GM23338 (cell line): ENCODE data around the gene THRA. TPM values are rescaled to one million over a fixed set of nuclear protein-coding genes. Genes with fewer than 3 reads are reported as not detected.

ENCODE experiments used
- ATAC-seq: fragments of 200-7000 bp; cut with Tn5 transposase; 3 replicates; pipeline ENCODE4 v1.9.1; 2020
- DNase-seq: peaks from one replicate; pipeline ENCODE4 v3.0.0-alpha.2; 2015; ENCODE audit warnings: low spot score
- H2AFZ ChIP-seq: fragments of 200-600 bp; sonication (generic); 2 replicates; pipeline ENCODE4 v1.8.0; 2016; ENCODE audit warnings: antibody characterized with exemption, mild to moderate bottlenecking, moderate library complexity
- H3F3A ChIP-seq: fragments of 200-600 bp; sonication (generic); replicated peaks from 2 replicates; pipeline ENCODE4 v1.8.0; 2017; ENCODE audit warnings: antibody characterized with exemption, mixed run types, low read depth
- H3K27ac ChIP-seq: fragments of 200-600 bp; sonication (generic); 2 replicates; pipeline ENCODE4 v1.6.1; 2016; ENCODE audit warnings: low read depth
- H3K27me3 ChIP-seq: fragments of 200-600 bp; sonication (generic); 2 replicates; pipeline ENCODE4 v1.8.0; 2016; ENCODE audit warnings: mild to moderate bottlenecking, mixed run types, moderate library complexity; ENCODE audit not compliant: insufficient read depth
- H3K36me3 ChIP-seq: fragments of 200-600 bp; sonication (generic); 2 replicates; pipeline ENCODE4 v1.8.0; 2016; ENCODE audit warnings: mild to moderate bottlenecking; ENCODE audit not compliant: insufficient read depth
- H3K4me1 ChIP-seq: fragments of 200-600 bp; sonication (generic); 2 replicates; pipeline ENCODE4 v1.8.0; 2016; ENCODE audit warnings: mild to moderate bottlenecking, moderate library complexity; ENCODE audit not compliant: insufficient read depth
- H3K4me2 ChIP-seq: fragments of 200-600 bp; sonication (generic); 2 replicates; pipeline ENCODE4 v1.7.1; 2017; ENCODE audit warnings: mixed run types
- H3K4me3 ChIP-seq: fragments of 200-600 bp; sonication (generic); 2 replicates; pipeline ENCODE4 v1.6.1; 2016; ENCODE audit warnings: mixed run types
- H3K79me2 ChIP-seq: fragments of 200-600 bp; sonication (generic); replicated peaks from 2 replicates; pipeline ENCODE4 v1.8.0; 2017; ENCODE audit warnings: mild to moderate bottlenecking; ENCODE audit not compliant: insufficient read depth
- H3K9me2 ChIP-seq: fragments of 200-600 bp; sonication (generic); 2 replicates; pipeline ENCODE4 v1.8.0; 2017; ENCODE audit not compliant: insufficient read depth
- H4K20me1 ChIP-seq: fragments of 200-600 bp; sonication (generic); replicated peaks from 2 replicates; pipeline ENCODE4 v1.8.0; 2017; ENCODE audit warnings: mild to moderate bottlenecking; ENCODE audit not compliant: insufficient read depth
- H3K27ac Mint-ChIP-seq: 2 replicates; pipeline ENCODE4 v1.8.0; 2020; ENCODE audit warnings: inconsistent platforms, mild to moderate bottlenecking, moderate library complexity, mixed read lengths
- H3K27me3 Mint-ChIP-seq: 3 replicates; pipeline ENCODE4 v1.8.0; 2022; ENCODE audit warnings: low read depth, mild to moderate bottlenecking, moderate library complexity, mixed read lengths, inconsistent platforms; ENCODE audit not compliant: insufficient read depth, poor library complexity
- H3K36me3 Mint-ChIP-seq: 3 replicates; pipeline ENCODE4 v1.8.0; 2021; ENCODE audit warnings: low read depth, mild to moderate bottlenecking, inconsistent platforms, moderate library complexity, mixed read lengths
- H3K4me1 Mint-ChIP-seq: 3 replicates; pipeline ENCODE4 v1.8.0; 2020; ENCODE audit warnings: mild to moderate bottlenecking, inconsistent platforms, mixed read lengths
- H3K4me3 Mint-ChIP-seq: 3 replicates; pipeline ENCODE4 v1.8.0; 2021; ENCODE audit warnings: moderate library complexity, mild to moderate bottlenecking, inconsistent platforms, mixed read lengths
- H3K9me3 Mint-ChIP-seq: 3 replicates; pipeline ENCODE4 v1.8.0; 2020; ENCODE audit warnings: moderate library complexity, mild to moderate bottlenecking, inconsistent platforms, mixed read lengths
- CREB1 ChIP-seq: fragments of 250-450 bp; sonication (Bioruptor Pico); IDR thresholded peaks from 2 replicates; pipeline ENCODE4 v1.5.0; 2020; ENCODE audit warnings: low read depth, mild to moderate bottlenecking, moderate library complexity
- EZH2 ChIP-seq: fragments of 200-600 bp; sonication (generic); IDR thresholded peaks from one replicate; pipeline ENCODE4 v1.8.0; 2017; ENCODE audit warnings: antibody characterized with exemption, mild to moderate bottlenecking, low read depth; ENCODE audit not compliant: unreplicated experiment
- EZH2phosphoT487 ChIP-seq: fragments of 200-600 bp; sonication (generic); IDR thresholded peaks from one replicate; pipeline ENCODE4 v1.8.1; 2018; ENCODE audit warnings: antibody characterized with exemption; ENCODE audit not compliant: unreplicated experiment
- JUNB ChIP-seq: IDR thresholded peaks from one replicate; pipeline ENCODE4 v1.6.1; 2016; ENCODE audit warnings: antibody characterized with exemption; ENCODE audit not compliant: unreplicated experiment
- NANOG ChIP-seq: IDR thresholded peaks from 2 replicates; pipeline ENCODE4 v1.6.1; 2016; ENCODE audit warnings: antibody characterized with exemption, borderline replicate concordance
- POLR2AphosphoS5 ChIP-seq: IDR thresholded peaks from 2 replicates; pipeline ENCODE4 v1.6.1; 2016; ENCODE audit warnings: antibody characterized with exemption, low read depth
- STAT1 ChIP-seq: IDR thresholded peaks from one replicate; pipeline ENCODE4 v1.6.1; 2016; ENCODE audit warnings: antibody characterized with exemption; ENCODE audit not compliant: unreplicated experiment
- ZNF114 ChIP-seq: fragments of 250-450 bp; sonication (Bioruptor Pico); IDR thresholded peaks from 2 replicates; pipeline ENCODE4 v1.5.0; 2020; ENCODE audit warnings: mild to moderate bottlenecking, moderate library complexity
- ZNF331 ChIP-seq: fragments of 250-450 bp; sonication (Bioruptor Pico); IDR thresholded peaks from 2 replicates; pipeline ENCODE4 v1.5.0; 2020; ENCODE audit warnings: low read depth, mild to moderate bottlenecking, moderate library complexity
- polyA plus RNA-seq: library from polyadenylated mRNA; unstranded; fragments of >200 nt; fragmentation: Nextera tagmentation; extraction: Ambion mirVana; gene quantifications from 2 replicates; pipeline ENCODE4 v1.2.1, GENCODE V29; 2016
- total RNA-seq: library from RNA; depleted of rRNA; stranded (reverse); fragments of >200 nt; shearing (Covaris generic); gene quantifications from 2 replicates; pipeline ENCODE4 v1.2.3, GENCODE V29; 2014
- TF ChIP-seq, protein P1 (sequence below): IDR thresholded peaks from 2 replicates; pipeline ENCODE4 v1.6.1; 2016; ENCODE audit warnings: antibody characterized with exemption
- TF ChIP-seq, protein P2 (sequence below), 2 experiments: fragments of 200-600 bp in 1 of 2; sonication (generic) in 1 of 2; conservative IDR thresholded peaks; 2 replicates each; pipeline versions ENCODE4 v1.5.1 to v1.6.1; 2016 to 2017; ENCODE audit warnings: antibody characterized with exemption in 2 of 2, low read depth in 2 of 2, mild to moderate bottlenecking in 2 of 2, moderate library complexity in 1 of 2

Gene THRA
- total and polyA plus RNA-seq, 2 experiments from 2014 or later, result 3.4 to 10.5 TPM

DNA sequence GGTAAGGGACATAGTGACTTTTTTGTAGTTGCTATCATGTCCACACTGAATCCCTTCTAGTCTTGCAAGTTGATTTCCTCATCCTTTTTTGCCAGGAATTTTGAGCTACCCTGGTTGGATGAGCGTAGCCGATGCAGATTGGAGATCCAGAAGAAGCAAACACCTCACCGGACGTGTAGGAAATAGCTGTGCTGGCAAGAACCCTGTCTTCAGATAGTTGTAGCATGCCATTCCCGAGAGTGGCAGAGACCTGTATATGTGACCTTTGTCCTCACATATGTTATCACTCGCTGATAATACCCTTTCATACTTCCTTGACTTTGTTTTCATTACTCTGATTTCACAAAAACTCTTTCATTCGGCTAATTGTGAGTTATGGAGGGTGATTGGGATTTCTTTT, 71.4 kb downstream of the THRA start:
- H3K36me3 ChIP-seq, result peaks cover 74% of the 10 kb centered on the region
- no peaks in the 10 kb centered on the region for H3K9me2 ChIP-seq
- H3F3A ChIP-seq, result peaks cover 38% of the 10 kb centered on the region
- peaks cover 2% of the 10 kb centered on the region; the same call in 1 of the 2 replicates for H3K4me1 ChIP-seq
- no peak for ATAC-seq
- peaks cover 16% of the 10 kb centered on the region; the same call in 1 of the 2 replicates for H4K20me1 ChIP-seq
- TF ChIP-seq ZNF114, result no peak
- TF ChIP-seq CREB1 (CRISPR knock-in tag), result no peak
- Mint-ChIP-seq H3K36me3 (peaks cover 83% of the 10 kb centered on the region), H3K27me3 (peaks cover 2% of the 10 kb centered on the region), H3K4me1 (no peaks in the 10 kb centered on the region; the same call in 1 of the 3 replicates), H3K9me3 (no peaks in the 10 kb centered on the region), H3K27ac (no peak overlapping the region), H3K4me3 (no peak overlapping the region)
- no peak for DNase-seq
- no peak overlapping the region for H3K4me3 ChIP-seq
- no peak overlapping the region for H3K4me2 ChIP-seq
- H3K79me2 ChIP-seq, result peaks cover 33% of the 10 kb centered on the region
- no peak overlapping the region for H3K27ac ChIP-seq
- no peak overlapping the region for H2AFZ ChIP-seq
- no peaks in the 10 kb centered on the region for H3K27me3 ChIP-seq

DNA sequence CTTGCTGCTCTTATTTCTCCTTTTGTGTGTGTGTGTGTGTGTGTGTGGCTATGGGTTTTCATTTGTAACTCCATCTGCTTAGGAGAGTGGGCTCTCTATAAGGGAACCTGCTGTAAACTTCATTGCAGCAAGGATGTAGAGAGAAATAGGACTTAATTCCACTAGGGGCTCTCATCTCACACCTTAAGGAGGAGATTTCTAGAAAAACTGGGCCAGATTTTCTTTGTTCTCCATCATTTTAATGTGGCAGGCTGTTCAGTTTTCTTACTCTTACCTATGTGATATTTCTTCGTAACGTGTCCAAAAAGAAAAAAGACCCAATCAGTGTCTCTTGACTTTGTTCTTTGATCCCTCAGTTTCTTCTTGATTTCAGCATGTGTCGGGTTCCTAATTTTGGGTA, 73.1 kb downstream of the THRA start:
- H3K9me3 Mint-ChIP-seq, result peaks cover 3% of the 10 kb centered on the region; the same call in 2 of the 3 replicates
- no peak overlapping the region for H3K4me3 Mint-ChIP-seq
- no peak overlapping the region for H2AFZ ChIP-seq
- H4K20me1 ChIP-seq, result peaks cover 15% of the 10 kb centered on the region; the same call in 1 of the 2 replicates
- H3K79me2 ChIP-seq, result peaks cover 33% of the 10 kb centered on the region
- TF ChIP-seq POLR2AphosphoS5, result no peak
- TF ChIP-seq NANOG, result no peak
- no peak for TF ChIP-seq JUNB
- TF ChIP-seq ZNF331 (CRISPR knock-in tag), result no peak
- TF ChIP-seq CREB1 (CRISPR knock-in tag), result no peak
- TF ChIP-seq, protein P1, sequence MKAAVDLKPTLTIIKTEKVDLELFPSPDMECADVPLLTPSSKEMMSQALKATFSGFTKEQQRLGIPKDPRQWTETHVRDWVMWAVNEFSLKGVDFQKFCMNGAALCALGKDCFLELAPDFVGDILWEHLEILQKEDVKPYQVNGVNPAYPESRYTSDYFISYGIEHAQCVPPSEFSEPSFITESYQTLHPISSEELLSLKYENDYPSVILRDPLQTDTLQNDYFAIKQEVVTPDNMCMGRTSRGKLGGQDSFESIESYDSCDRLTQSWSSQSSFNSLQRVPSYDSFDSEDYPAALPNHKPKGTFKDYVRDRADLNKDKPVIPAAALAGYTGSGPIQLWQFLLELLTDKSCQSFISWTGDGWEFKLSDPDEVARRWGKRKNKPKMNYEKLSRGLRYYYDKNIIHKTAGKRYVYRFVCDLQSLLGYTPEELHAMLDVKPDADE, result no peak
- no peak for TF ChIP-seq ZNF114
- TF ChIP-seq STAT1, result no peak
- H3K27ac Mint-ChIP-seq, result 0 out of 2 replicates have a peak overlapping the region, but pooled peaks have one; percentile 6
- H3K27me3 ChIP-seq, result no peaks in the 10 kb centered on the region
- H3K36me3 Mint-ChIP-seq, result peaks cover 75% of the 10 kb centered on the region
- H3K4me1 Mint-ChIP-seq, result peaks cover 7% of the 10 kb centered on the region; the same call in 2 of the 3 replicates
- H3F3A ChIP-seq, result peaks cover 37% of the 10 kb centered on the region
- no peak overlapping the region for H3K4me3 ChIP-seq
- H3K27me3 Mint-ChIP-seq, result peaks cover 13% of the 10 kb centered on the region
- H3K36me3 ChIP-seq, result peaks cover 58% of the 10 kb centered on the region
- H3K4me2 ChIP-seq, result no peak overlapping the region
- ATAC-seq (no peak), DNase-seq (no peak)
- H3K27ac ChIP-seq, result peak overlapping the region; percentile 68; the same call in 1 of the 2 replicates
- H3K4me1 ChIP-seq, result peaks cover 4% of the 10 kb centered on the region; the same call in 1 of the 2 replicates
- no peaks in the 10 kb centered on the region for H3K9me2 ChIP-seq

DNA sequence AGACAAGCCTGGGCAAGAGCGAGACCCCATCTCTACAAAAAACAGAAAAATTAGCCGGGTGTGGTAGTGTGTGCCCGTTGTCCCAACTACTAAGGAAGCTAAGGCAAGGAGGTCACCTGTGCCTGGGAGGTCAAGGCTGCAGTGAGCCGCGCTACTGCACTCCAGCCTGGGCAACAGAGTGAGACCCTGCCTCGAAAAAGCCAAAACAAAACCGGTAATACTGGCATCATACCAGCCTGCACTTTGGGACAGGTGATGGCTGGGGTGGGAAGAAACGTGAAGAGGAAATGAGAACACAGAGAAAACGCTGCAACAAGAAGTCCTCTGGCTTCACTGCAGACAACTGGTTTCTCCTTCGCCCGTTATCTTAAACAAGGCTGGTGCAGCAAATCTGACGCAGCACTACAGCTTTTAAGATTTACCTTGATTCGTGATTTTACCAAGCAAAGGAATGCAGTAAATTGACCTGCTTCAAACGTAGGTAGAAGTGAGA, 76.8 kb downstream of the THRA start:
- peaks cover 11% of the 10 kb centered on the region; the same call in 1 of the 2 replicates for H4K20me1 ChIP-seq
- Mint-ChIP-seq H3K27ac (peak overlapping the region; percentile 98), H3K4me3 (peak overlapping the region; percentile 90), H3K4me1 (peaks cover 21% of the 10 kb centered on the region), H3K9me3 (peaks cover 3% of the 10 kb centered on the region; the same call in 2 of the 3 replicates), H3K27me3 (peaks cover 13% of the 10 kb centered on the region), H3K36me3 (peaks cover 66% of the 10 kb centered on the region)
- no peaks in the 10 kb centered on the region for H3K27me3 ChIP-seq
- H3K4me3 ChIP-seq, result peak overlapping the region; percentile 85
- peak overlapping the region; percentile 84 for H3K4me2 ChIP-seq
- H3K79me2 ChIP-seq, result peaks cover 62% of the 10 kb centered on the region
- no peak for ATAC-seq
- peaks cover 37% of the 10 kb centered on the region for H3K36me3 ChIP-seq
- H3K27ac ChIP-seq, result peak overlapping the region; percentile 98
- H2AFZ ChIP-seq, result no peak overlapping the region
- peaks cover 9% of the 10 kb centered on the region; the same call in 1 of the 2 replicates for H3K4me1 ChIP-seq
- no peak for DNase-seq
- H3F3A ChIP-seq, result peaks cover 23% of the 10 kb centered on the region
- no peaks in the 10 kb centered on the region for H3K9me2 ChIP-seq
- TF ChIP-seq EZH2phosphoT487 (no peak), ZNF331 (CRISPR knock-in tag) (no peak), EZH2 (no peak), NANOG (no peak), STAT1 (no peak), JUNB (no peak)
- TF ChIP-seq, protein P1, result no peak
- TF ChIP-seq, protein P2, sequence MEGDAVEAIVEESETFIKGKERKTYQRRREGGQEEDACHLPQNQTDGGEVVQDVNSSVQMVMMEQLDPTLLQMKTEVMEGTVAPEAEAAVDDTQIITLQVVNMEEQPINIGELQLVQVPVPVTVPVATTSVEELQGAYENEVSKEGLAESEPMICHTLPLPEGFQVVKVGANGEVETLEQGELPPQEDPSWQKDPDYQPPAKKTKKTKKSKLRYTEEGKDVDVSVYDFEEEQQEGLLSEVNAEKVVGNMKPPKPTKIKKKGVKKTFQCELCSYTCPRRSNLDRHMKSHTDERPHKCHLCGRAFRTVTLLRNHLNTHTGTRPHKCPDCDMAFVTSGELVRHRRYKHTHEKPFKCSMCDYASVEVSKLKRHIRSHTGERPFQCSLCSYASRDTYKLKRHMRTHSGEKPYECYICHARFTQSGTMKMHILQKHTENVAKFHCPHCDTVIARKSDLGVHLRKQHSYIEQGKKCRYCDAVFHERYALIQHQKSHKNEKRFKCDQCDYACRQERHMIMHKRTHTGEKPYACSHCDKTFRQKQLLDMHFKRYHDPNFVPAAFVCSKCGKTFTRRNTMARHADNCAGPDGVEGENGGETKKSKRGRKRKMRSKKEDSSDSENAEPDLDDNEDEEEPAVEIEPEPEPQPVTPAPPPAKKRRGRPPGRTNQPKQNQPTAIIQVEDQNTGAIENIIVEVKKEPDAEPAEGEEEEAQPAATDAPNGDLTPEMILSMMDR (conservative IDR thresholded peaks at IDR 0.05; ENCODE audit: low read depth in 2 of 2), result no peak
